ENCODE measurements around the gene SKIDA1.

- TF ChIP-seq POLR2AphosphoS5 (IDR thresholded peaks at IDR 0.05; ENCODE audit: borderline replicate concordance, low read depth, low read length) (no peak), EZH2 (IDR thresholded peaks at IDR 0.05) (no peak)
Measured at GRCh38 chr10:21536874-21537273, 11.4 kb upstream of the SKIDA1 start.

Measured in SK-N-MC (cell line).